Esophagus squamous epithelium (tissue), 4 donors: ENCODE measurements around the gene SOHLH2.

Experiments used
- CTCF ChIP-seq, 6 experiments: fragments of 450-650 bp in 4 of 6; fragments of 200-600 bp in 2 of 6; sonication (generic) in 2 of 6; IDR thresholded peaks; one replicate each; pipeline ENCODE4 v1.5.1; 2016 to 2019; ENCODE audit warnings: antibody characterized with exemption in 6 of 6, mild to moderate bottlenecking in 4 of 6, moderate library complexity in 4 of 6
- POLR2A ChIP-seq, 4 donors: fragments of 450-650 bp; IDR thresholded peaks; one replicate each; pipeline ENCODE4 v1.6.1; 2017; ENCODE audit warnings: antibody characterized with exemption in 4 of 4, mild to moderate bottlenecking in 4 of 4, moderate library complexity in 3 of 4

GRCh38 chr13:36173571-36174322 is 40.6 kb downstream of the SOHLH2 start:
- TF ChIP-seq CTCF (IDR thresholded peaks at IDR 0.05): no peak
- no peak for TF ChIP-seq POLR2A (IDR thresholded peaks at IDR 0.05)
